Dendritic cell treated with granulocyte-macrophage colony-stimulating factor and Interleukin-4, amounts not matched to agents 40 ng/mL and 50 ng/mL, for 4 days (primary cell): ENCODE results near the gene COL5A1.

Experiments used
- H3K27ac Mint-ChIP-seq: one replicate; pipeline ENCODE4 v1.8.0; 2022; ENCODE audit warnings: mild to moderate bottlenecking, mixed read lengths
- H3K27me3 Mint-ChIP-seq: one replicate; pipeline ENCODE4 v1.8.0; 2022; ENCODE audit warnings: mild to moderate bottlenecking, mixed read lengths
- H3K36me3 Mint-ChIP-seq: one replicate; pipeline ENCODE4 v1.8.0; 2022; ENCODE audit warnings: low read depth, mixed read lengths
- H3K4me1 Mint-ChIP-seq: one replicate; pipeline ENCODE4 v1.8.0; 2022; ENCODE audit warnings: low read depth, mixed read lengths
- H3K4me3 Mint-ChIP-seq: one replicate; pipeline ENCODE4 v1.8.0; 2022; ENCODE audit warnings: mild to moderate bottlenecking, moderate library complexity, mixed read lengths
- H3K9me3 Mint-ChIP-seq: one replicate; pipeline ENCODE4 v1.8.0; 2022; ENCODE audit warnings: mixed read lengths
- intact Hi-C: fragments of 100-400 bp; cut with micrococcal nuclease; formaldehyde crosslinking; loops from one replicate; pipeline ENCODE4 v1.15.0; 2022

COL5A1 gene

DNA sequence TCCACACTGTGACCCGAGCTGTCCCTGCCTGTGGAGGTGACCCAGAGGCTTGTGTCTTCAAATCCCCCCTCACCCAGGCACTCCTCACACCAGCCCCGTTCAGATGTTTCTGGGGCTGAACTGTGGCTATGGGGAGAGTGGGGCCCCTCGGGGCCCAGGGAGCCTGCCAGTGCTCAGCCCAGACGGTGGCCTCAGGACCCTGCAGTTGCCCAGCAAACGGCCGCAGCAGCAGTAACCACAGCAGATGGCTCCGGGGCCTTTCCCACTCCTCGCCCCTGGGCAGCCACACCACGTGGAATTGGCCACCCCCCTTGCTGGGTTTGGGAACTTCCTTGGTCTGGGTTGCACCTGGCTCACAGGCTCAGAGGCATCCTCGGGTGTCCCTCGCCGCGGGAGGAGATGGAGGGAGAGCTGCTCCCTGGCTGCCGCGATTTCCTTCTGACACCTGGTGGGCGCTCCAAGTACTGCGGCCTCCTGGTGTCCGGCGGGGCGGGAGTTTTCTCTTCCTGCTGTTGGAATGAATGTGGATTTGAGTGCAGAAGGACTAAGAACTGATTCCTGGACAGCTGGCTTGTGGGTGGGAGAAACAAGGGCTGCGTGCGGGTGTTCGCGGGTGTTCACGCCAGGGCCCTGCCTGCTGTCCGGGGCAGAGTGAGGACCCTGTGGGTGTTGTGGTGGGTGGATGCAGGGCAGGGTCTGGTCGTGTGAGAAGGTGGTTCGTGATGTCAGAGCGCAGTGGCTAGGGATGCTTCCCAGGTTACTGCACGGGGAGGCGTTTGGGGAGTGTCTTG is 97.5 kb downstream of the COL5A1 start:
- H3K27ac Mint-ChIP-seq, result no peak overlapping the region
- H3K4me3 Mint-ChIP-seq, result no peak overlapping the region
- intact Hi-C loops, result loop anchor here (1.0 kb wide), 1 partner anchor 41 kb away; no protein-coding TSS in a partner anchor
- H3K36me3 Mint-ChIP-seq, result no peaks in the 10 kb centered on the region
- H3K27me3 Mint-ChIP-seq, result peaks cover 30% of the 10 kb centered on the region
- H3K4me1 Mint-ChIP-seq, result no peaks in the 10 kb centered on the region
- no peaks in the 10 kb centered on the region for H3K9me3 Mint-ChIP-seq

DNA sequence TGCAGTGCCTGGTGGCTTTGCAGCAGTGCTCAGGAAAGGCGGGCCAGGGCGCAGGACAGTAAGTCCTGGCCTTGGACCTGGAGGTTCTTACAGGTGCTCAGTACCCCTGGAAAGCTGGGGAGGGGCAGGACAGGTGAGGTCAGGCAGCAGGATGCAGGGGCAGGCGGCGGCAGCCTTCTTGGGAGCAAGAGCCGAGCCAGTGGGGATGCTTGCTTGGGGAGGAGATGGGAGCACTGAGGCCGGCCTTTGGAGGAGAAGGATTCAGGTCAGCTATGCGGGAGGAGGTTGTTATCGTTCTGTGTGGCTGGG is 98.0 kb downstream of the COL5A1 start:
- no peak overlapping the region for H3K4me3 Mint-ChIP-seq

DNA sequence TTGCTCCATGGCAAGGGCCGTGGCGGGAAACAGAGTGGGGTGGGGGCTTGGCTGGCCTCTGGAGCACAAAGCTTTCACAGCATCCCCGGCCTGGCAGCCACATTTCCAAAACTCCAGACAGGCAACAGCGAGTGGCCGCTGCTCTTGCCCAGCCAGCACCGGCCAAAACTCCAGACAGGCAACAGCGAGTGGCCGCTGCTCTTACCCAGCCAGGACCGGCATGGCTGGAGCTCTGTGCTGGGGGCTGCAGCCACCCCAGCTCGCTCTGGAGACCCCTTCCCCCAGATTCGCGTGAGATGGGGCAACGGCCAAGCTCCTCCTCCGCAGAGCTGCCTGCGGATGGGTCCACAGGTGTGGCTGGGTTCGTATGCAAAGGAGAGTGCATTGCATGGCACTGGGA is 98.5 kb downstream of the COL5A1 start:
- Mint-ChIP-seq H3K4me3 (no peak overlapping the region), H3K36me3 (no peaks in the 10 kb centered on the region), H3K27me3 (peaks cover 26% of the 10 kb centered on the region), H3K27ac (no peak overlapping the region), H3K4me1 (no peaks in the 10 kb centered on the region), H3K9me3 (no peaks in the 10 kb centered on the region)
- intact Hi-C loops, result no loop called here

More for the DNA sequence above, 98.0 kb downstream of the COL5A1 start:
- no peaks in the 10 kb centered on the region for H3K36me3 Mint-ChIP-seq
- intact Hi-C loops, result loop anchor here (1.0 kb wide), 1 partner anchor 41 kb away; no protein-coding TSS in a partner anchor
- peaks cover 29% of the 10 kb centered on the region for H3K27me3 Mint-ChIP-seq
- H3K27ac Mint-ChIP-seq, result no peak overlapping the region
- H3K9me3 Mint-ChIP-seq, result no peaks in the 10 kb centered on the region
- no peaks in the 10 kb centered on the region for H3K4me1 Mint-ChIP-seq

DNA sequence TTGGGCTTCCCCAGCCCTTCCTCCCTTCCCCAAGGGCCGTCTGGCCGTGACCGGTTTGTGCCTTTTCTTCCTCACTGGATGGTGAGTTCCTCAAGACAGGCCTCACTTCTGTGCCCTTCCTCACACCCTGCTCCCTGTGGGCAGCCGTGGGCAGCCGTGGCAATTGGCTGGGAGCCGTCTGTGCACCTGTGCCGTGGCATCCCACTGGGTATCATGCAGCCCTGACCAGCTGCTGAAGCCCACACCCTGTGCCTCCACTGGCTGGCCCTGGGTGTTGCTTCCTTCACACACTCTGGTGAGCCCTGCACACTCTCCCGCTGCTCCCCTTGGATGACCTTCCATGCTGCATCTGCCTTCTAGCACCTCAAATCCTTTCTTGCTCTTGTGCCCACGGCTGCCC is 100.2 kb downstream of the COL5A1 start:
- Mint-ChIP-seq H3K36me3 (no peaks in the 10 kb centered on the region), H3K27ac (no peak overlapping the region), H3K27me3 (peaks cover 24% of the 10 kb centered on the region), H3K4me3 (no peak overlapping the region), H3K4me1 (no peaks in the 10 kb centered on the region), H3K9me3 (no peaks in the 10 kb centered on the region)
- intact Hi-C loops, result no loop called here

DNA sequence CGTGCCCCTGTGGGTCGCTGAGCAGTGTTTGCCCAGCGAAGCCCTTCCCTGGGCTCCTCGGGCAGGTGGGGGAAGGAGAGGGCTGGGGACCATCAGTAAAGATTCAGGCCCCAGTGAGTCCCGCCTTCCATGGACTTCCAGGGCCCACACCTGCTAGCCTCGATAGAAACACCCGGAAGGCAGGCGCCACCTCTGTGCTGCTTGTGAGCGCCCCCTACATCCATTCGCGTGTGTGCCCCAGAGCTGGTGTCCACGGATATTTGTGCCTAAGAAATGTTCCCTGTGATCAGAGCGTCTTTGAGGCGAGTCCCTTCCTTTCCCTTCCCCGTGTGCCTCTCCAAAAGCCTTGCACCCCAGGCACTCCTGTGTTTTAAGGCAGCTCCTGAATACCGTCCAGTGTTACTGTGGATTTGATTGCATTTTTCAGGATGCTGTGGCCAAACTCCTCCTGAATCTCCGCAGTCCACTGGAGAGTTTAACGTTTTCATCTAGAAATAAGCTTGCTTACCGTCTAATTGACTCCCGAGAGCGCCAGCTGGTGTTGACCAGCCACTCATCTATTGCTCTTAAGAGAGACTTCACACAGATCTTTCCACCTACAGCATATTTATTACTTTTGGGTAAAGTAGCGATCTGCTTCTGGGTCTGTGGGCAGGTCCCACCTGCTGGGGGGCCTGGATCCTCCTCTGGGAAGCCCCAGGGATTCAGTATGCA is 101.4 kb downstream of the COL5A1 start:
- Mint-ChIP-seq H3K36me3 (no peaks in the 10 kb centered on the region), H3K27ac (no peak overlapping the region), H3K27me3 (peaks cover 18% of the 10 kb centered on the region), H3K9me3 (no peaks in the 10 kb centered on the region), H3K4me1 (no peaks in the 10 kb centered on the region), H3K4me3 (no peak overlapping the region)
- intact Hi-C loops, result no loop called here

DNA sequence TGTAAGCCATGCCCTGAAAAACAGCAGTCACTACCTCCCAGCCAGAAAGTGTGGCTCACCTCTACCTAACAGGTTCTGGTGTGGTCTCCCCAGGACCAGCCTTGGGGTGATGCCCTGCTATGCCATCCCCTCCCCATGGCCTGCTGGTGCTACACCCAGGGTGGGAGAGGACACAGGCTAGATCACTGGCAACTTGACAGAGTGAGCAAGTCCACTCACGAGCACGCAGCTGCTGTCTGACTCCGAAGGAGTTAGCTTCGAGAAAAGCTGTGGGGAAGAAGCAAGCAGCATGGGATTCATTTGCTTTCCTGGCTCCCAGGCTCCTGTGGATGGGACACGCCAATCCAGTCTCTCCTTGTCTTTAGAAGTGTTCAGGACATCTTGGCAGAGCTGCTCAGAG is 102.2 kb downstream of the COL5A1 start:
- H3K4me3 Mint-ChIP-seq, result no peak overlapping the region
- H3K9me3 Mint-ChIP-seq, result no peaks in the 10 kb centered on the region
- H3K27ac Mint-ChIP-seq, result no peak overlapping the region

DNA sequence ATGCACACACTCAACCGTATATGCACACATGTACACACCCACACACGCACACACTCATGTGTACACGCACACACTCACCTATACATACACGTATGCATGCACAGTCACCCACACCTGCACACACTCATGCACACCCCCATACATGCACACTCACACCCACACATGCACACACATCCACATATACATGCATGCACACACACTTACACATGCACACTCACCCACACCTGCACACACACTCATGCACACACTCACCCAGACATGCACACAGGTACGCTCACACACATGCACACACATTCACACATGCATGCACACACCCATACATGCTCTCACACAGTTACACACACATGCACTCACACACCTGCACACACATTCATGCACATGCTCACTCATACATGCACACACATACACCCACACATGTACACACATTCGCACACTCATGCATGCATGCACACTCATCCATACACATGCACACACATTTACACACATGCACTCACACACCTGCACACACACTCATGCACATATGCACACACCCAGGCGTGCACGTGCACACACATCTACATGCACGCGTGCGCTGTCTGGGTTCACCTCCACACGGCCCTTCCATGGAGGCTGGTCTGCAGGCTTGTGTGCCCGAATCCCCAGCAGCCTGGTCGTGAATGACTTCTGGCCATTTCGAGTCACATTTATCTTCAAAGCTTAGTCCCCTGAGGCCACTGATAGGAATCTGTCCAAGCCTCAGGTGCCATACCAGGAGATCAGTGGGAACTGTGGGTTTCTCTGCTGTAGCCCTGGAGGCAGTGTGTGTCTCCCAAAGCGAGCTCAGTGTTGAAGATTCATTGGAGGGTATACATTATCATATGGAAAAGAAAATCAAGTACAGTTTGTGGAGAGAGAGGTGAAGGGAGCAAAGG is 103.0 kb downstream of the COL5A1 start:
- Mint-ChIP-seq H3K4me1 (no peaks in the 10 kb centered on the region), H3K27me3 (peaks cover 11% of the 10 kb centered on the region), H3K36me3 (no peaks in the 10 kb centered on the region), H3K4me3 (no peak overlapping the region), H3K27ac (no peak overlapping the region), H3K9me3 (no peaks in the 10 kb centered on the region)
- intact Hi-C loops, result no loop called here

More for the DNA sequence above, 102.2 kb downstream of the COL5A1 start:
- Mint-ChIP-seq H3K4me1 (no peaks in the 10 kb centered on the region), H3K27me3 (peaks cover 18% of the 10 kb centered on the region), H3K36me3 (no peaks in the 10 kb centered on the region)
- intact Hi-C loops, result no loop called here

DNA sequence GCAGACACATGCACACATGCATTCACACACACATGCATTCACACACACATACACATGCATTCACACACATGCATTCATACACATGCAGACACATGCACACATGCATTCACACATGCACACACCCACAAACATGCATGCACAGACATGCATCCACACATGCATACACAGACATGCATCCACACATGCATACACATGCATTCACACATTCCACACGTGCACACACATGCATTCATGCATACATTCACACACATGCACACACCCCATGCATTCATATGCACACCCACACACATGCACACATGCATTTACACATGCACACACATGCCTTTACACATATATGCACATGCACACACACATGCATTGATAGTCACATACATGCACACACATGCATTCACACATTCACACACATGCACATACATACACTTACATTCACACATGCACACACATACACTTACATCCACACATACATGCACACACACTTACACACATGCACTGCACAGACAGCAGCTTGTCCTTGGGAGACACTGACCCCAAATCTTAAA is 106.4 kb downstream of the COL5A1 start:
- H3K4me3 Mint-ChIP-seq, result no peak overlapping the region
- no peaks in the 10 kb centered on the region for H3K36me3 Mint-ChIP-seq
- H3K9me3 Mint-ChIP-seq, result no peaks in the 10 kb centered on the region
- peaks cover 4% of the 10 kb centered on the region for H3K27me3 Mint-ChIP-seq
- H3K27ac Mint-ChIP-seq, result no peak overlapping the region
- intact Hi-C loops, result no loop called here
- H3K4me1 Mint-ChIP-seq, result no peaks in the 10 kb centered on the region

DNA sequence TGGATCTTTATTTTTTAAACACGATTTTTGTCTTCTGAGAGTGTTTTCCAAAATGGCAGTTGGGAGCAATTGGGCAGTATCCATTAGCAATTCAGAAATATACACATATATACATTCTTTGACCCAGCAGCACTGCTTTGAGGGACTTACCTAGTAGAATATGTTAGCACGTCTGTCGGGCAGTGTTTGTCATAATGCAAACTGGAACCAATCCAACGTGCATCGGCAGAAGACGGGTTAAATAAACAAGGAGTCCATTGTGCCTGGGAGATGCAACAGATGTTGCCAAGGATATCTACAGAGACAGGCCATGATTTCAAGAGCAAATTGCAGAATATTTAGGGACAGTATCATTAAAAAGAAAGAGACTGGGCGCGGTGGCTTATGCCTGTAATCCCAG is 107.0 kb downstream of the COL5A1 start:
- no peaks in the 10 kb centered on the region for H3K9me3 Mint-ChIP-seq
- intact Hi-C loops, result no loop called here
- H3K27me3 Mint-ChIP-seq, result peaks cover 4% of the 10 kb centered on the region
- no peaks in the 10 kb centered on the region for H3K36me3 Mint-ChIP-seq
- no peaks in the 10 kb centered on the region for H3K4me1 Mint-ChIP-seq
- H3K27ac Mint-ChIP-seq, result no peak overlapping the region
- H3K4me3 Mint-ChIP-seq, result no peak overlapping the region

DNA sequence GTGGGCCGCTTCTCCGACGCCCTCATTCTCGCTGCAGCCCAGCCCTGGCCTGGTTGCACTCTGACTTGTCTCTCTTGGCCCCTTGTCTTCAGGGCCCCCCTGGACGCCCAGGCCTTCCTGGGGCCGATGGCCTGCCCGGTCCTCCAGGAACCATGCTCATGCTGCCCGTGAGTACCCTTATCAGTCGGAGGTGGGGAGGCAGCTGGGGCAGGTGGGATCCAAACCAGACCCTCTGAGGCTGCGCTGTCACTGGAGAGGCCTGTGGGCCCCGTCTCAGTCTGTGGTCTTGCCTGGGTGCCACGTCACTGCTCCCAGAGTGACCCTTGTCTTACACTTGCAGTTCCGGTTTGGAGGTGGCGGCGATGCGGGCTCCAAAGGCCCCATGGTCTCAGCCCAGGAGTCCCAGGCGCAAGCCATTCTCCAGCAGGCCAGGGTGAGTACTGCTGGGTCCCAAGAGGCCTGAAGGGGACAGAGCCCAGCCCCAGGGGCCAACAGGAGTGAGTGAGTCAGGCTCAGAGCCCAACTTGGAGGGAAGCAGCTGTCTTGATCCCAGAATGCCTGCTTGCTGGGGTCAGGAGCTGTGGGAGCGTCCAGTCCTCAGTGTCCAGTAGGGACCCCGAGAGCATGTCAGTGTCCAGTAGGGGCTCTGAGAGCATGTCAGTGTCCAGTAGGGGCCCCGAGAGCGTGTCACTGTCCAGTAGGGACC is 109.0 kb downstream of the COL5A1 start:
- Mint-ChIP-seq H3K27me3 (peaks cover 2% of the 10 kb centered on the region), H3K27ac (no peak overlapping the region), H3K9me3 (no peaks in the 10 kb centered on the region), H3K4me1 (no peaks in the 10 kb centered on the region), H3K4me3 (no peak overlapping the region), H3K36me3 (no peaks in the 10 kb centered on the region)
- intact Hi-C loops, result no loop called here

DNA sequence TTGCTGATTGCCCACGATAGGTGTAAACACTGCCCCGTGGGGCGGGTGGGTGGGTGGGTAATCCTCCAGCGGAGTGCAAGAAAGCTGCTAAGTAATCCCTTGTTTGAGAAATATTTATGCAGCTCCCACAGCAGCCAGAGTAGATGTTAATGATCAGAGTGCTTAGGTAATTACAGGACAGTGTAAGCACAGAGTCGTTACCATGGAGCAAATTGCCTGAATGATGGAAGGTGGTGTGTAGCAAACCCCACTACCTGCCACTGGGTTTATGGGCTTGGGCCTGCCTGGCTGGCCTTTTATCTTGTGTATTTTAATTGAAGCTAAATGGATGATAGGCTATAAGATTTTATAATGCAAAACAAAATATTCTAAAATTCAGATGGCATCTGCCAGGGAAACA is 110.0 kb downstream of the COL5A1 start:
- Mint-ChIP-seq H3K9me3 (no peaks in the 10 kb centered on the region), H3K27me3 (no peaks in the 10 kb centered on the region), H3K27ac (no peak overlapping the region), H3K36me3 (no peaks in the 10 kb centered on the region), H3K4me1 (no peaks in the 10 kb centered on the region), H3K4me3 (no peak overlapping the region)
- intact Hi-C loops, result no loop called here

DNA sequence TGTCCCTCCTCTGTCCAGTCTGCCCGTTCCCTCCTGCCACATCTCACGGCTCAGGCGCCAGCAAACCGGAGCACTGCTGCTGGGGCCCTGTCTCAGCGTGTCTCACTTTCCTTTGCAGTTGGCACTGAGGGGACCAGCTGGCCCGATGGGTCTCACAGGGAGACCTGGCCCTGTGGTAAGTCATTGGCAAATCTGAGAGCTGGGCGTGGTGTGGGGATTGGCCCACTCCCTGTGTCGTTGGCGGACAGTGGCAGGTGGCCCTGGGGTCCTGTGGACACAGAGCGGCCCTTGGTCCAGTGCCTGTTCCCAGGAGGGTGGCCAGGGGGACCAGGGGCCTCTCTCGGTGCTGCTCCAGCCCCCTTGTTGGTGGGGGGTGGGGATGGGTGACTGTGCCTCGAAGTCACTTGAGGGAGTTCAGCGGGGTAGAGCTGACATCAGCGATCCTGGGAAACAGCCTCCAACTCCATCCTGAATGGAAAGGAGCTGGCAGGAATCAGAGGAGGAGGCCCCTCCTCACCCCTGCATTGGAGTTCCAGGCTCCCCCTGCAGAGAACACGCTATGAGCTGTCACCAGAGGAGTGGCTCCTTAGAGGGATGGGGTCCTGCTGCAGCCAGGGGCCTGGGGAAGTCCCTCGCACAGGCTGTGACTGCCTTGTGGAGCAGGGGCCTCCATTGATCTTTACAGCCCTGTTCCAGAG is 111.0 kb downstream of the COL5A1 start:
- no peak overlapping the region for H3K4me3 Mint-ChIP-seq
- H3K36me3 Mint-ChIP-seq, result no peaks in the 10 kb centered on the region
- no peaks in the 10 kb centered on the region for H3K4me1 Mint-ChIP-seq
- no peaks in the 10 kb centered on the region for H3K9me3 Mint-ChIP-seq
- H3K27ac Mint-ChIP-seq, result no peak overlapping the region
- no peaks in the 10 kb centered on the region for H3K27me3 Mint-ChIP-seq
- intact Hi-C loops, result no loop called here

DNA sequence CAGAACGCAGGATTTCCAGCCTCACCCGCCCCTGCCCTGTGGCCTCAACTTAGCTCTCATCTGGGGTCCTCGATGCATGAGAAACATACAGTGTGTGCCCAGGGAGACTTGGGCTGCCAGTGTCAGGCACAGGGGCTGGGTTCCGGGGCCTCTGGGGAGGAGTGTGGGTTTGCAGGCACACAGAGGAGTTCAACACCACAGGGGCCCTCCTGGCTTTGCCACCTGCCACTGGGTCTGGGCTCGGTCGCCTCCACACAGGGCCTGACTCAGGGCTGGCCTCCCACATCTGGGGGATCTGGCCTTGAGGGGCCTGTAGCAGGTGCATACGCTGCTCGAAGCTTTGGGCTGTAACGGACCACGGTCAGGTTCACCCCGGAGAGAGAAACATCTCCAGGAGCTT is 111.6 kb downstream of the COL5A1 start:
- no peaks in the 10 kb centered on the region for H3K27me3 Mint-ChIP-seq
- H3K4me1 Mint-ChIP-seq, result no peaks in the 10 kb centered on the region
- no peak overlapping the region for H3K4me3 Mint-ChIP-seq
- H3K27ac Mint-ChIP-seq, result no peak overlapping the region
- no peaks in the 10 kb centered on the region for H3K9me3 Mint-ChIP-seq
- intact Hi-C loops, result no loop called here
- no peaks in the 10 kb centered on the region for H3K36me3 Mint-ChIP-seq
